HepG2 (cell line): Measurements from ENCODE around the gene RAET1E. TPM values are rescaled to one million over a fixed set of nuclear protein-coding genes. Genes with fewer than 3 reads are reported as not detected.

Experiments
- ATAC-seq: fragments of 200-7000 bp; cut with Tn5 transposase; 3 replicates; pipeline ENCODE4 v1.9.1; 2020; ENCODE audit warnings: mild to moderate bottlenecking, moderate library complexity
- BruUV-seq: library from RNA; stranded (reverse); fragments of 400-500 nt; replicated peaks from 2 replicates; lab custom pipeline; 2021; lab: Mats Ljungman, UMichigan
- CTCF ChIA-PET: fragments of 300-600 bp; formaldehyde crosslinking; extraction: SDS; loops from one replicate; lab custom pipeline; 2021; ENCODE audit warnings: low total read pairs, inconsistent platforms, low intra/inter-chr PET ratio; lab: Yijun Ruan, JAX
- POLR2A ChIA-PET: fragments of 350-600 bp; sonication (Branson Sonifier 250); formaldehyde crosslinking; loops from one replicate; lab custom pipeline; 2020; ENCODE audit warnings: antibody characterized with exemption, inconsistent platforms; lab: Yijun Ruan, JAX
- DNase-seq: peaks from one replicate; pipeline ENCODE4 v3.0.0-alpha.2; 2015; ENCODE audit warnings: low spot score
- FAIRE-seq: peaks from 3 replicates; lab custom pipeline; 2011; peaks lifted over from hg19 to GRCh38; lab: Jason Lieb, UNC
- H2AFZ ChIP-seq: one replicate; pipeline ENCODE4 v1.6.1; 2011; ENCODE audit warnings: low read length, inconsistent platforms
- H3K27ac ChIP-seq: fragments of 300-600 bp; 3 replicates; pipeline ENCODE4 v1.8.0; 2011; ENCODE audit warnings: mixed run types, mild to moderate bottlenecking, mixed read lengths, low read length, inconsistent platforms; ENCODE audit not compliant: insufficient read depth; ENCODE audit errors: extremely low read length
- H3K27me3 ChIP-seq, 2 experiments: fragments of 200-600 bp in 1 of 2; 2 replicates in 1 of 2; 3 replicates in 1 of 2; pipeline versions ENCODE4 v1.6.0 to v1.8.0; 2011; ENCODE audit warnings: low read length in 2 of 2, mild to moderate bottlenecking in 2 of 2, moderate library complexity in 2 of 2, inconsistent platforms in 1 of 2; ENCODE audit not compliant: insufficient read depth in 2 of 2, control insufficient read depth in 1 of 2
- H3K36me3 ChIP-seq, 2 experiments: fragments of 200-600 bp in 1 of 2; replicated peaks in 1 of 2; 2 replicates in 1 of 2; 3 replicates in 1 of 2; pipeline versions ENCODE4 v1.5.1 to v1.8.0; 2011; ENCODE audit warnings: low read length in 2 of 2, inconsistent platforms in 1 of 2; ENCODE audit not compliant: insufficient read depth in 2 of 2, control insufficient read depth in 1 of 2
- H3K4me1 ChIP-seq: 2 replicates; pipeline ENCODE4 v1.5.1; 2012; ENCODE audit warnings: low read length, inconsistent platforms; ENCODE audit not compliant: insufficient read depth
- H3K4me2 ChIP-seq: 2 replicates; pipeline ENCODE4 v1.6.0; 2011; ENCODE audit warnings: low read depth, low read length, inconsistent platforms
- H3K4me3 ChIP-seq, 3 experiments: fragments of 200-600 bp in 1 of 3; sonication (generic), shearing (Covaris generic) in 1 of 3; replicated peaks in 1 of 3; 2 replicates each; pipeline ENCODE4 v1.5.1; 2011 to 2016; ENCODE audit warnings: low read length in 3 of 3, inconsistent platforms in 2 of 3, low read depth in 2 of 3, mild to moderate bottlenecking in 2 of 3, control low read depth in 1 of 3, mixed read lengths in 1 of 3; ENCODE audit not compliant: insufficient read depth in 1 of 3
- H3K79me2 ChIP-seq: one replicate; pipeline ENCODE4 v1.6.1; 2011; ENCODE audit warnings: low read length, inconsistent platforms; ENCODE audit not compliant: insufficient read depth
- H3K9ac ChIP-seq: 2 replicates; pipeline ENCODE4 v1.6.0; 2011; ENCODE audit warnings: mild to moderate bottlenecking, low read depth, low read length, inconsistent platforms; ENCODE audit not compliant: insufficient read depth
- H3K9me3 ChIP-seq: 2 replicates; pipeline ENCODE4 v1.5.1; 2012; ENCODE audit warnings: mild to moderate bottlenecking, low read length
- H4K20me1 ChIP-seq: 2 replicates; pipeline ENCODE4 v1.6.0; 2011; ENCODE audit warnings: inconsistent platforms, mild to moderate bottlenecking, low read length, moderate library complexity; ENCODE audit not compliant: insufficient read depth
- AGO2 ChIP-seq: fragments of 200-400 bp; formaldehyde crosslinking; optimal IDR thresholded peaks from 2 replicates; pipeline ENCODE3; 2017; ENCODE audit warnings: mild to moderate bottlenecking, low read depth, low read length, moderate library complexity
- ELF1 ChIP-seq: sonication (generic); formaldehyde crosslinking; IDR thresholded peaks from 2 replicates; pipeline ENCODE4 v1.4.0; 2020; ENCODE audit warnings: missing genetic modification reagents
- GTF2F1 ChIP-seq: fragments of 150-350 bp; IDR thresholded peaks from 2 replicates; pipeline ENCODE4 v1.6.1; 2014; ENCODE audit warnings: low read length
- HNF4A ChIP-seq: sonication (generic); formaldehyde crosslinking; IDR thresholded peaks from 2 replicates; pipeline ENCODE4 v1.4.0; 2020; ENCODE audit warnings: missing genetic modification reagents
- MLXIP ChIP-seq: sonication (generic); formaldehyde crosslinking; IDR thresholded peaks from 2 replicates; pipeline ENCODE4 v1.9.0; 2021; ENCODE audit warnings: missing genetic modification reagents, borderline replicate concordance
- NONO ChIP-seq, 2 experiments: fragments of 450-650 bp in 1 of 2; sonication (generic) in 1 of 2; formaldehyde crosslinking in 1 of 2; IDR thresholded peaks in 1 of 2; conservative IDR thresholded peaks in 1 of 2; 2 replicates each; pipeline versions ENCODE4 v1.6.1 to v1.8.0; 2017 to 2022; ENCODE audit warnings: mild to moderate bottlenecking in 1 of 2, missing genetic modification reagents in 1 of 2, moderate library complexity in 1 of 2
- TIGD3 ChIP-seq: sonication (generic); formaldehyde crosslinking; IDR thresholded peaks from 2 replicates; pipeline ENCODE4 v1.5.1; 2020; ENCODE audit warnings: mild to moderate bottlenecking, missing genetic modification reagents, borderline replicate concordance
- ZNF205 ChIP-seq: IDR thresholded peaks from 2 replicates; pipeline ENCODE4 v1.6.1; 2018; ENCODE audit warnings: missing biosample characterization, missing genetic modification reagents
- ZNF235 ChIP-seq: sonication (generic); formaldehyde crosslinking; IDR thresholded peaks from 2 replicates; pipeline ENCODE4 v1.8.1; 2023; ENCODE audit warnings: mild to moderate bottlenecking, missing genetic modification reagents, borderline replicate concordance
- ZNF282 ChIP-seq: fragments of 450-650 bp; IDR thresholded peaks from 2 replicates; pipeline ENCODE4 v1.6.1; 2018; ENCODE audit not compliant: partially characterized antibody
- ZNF34 ChIP-seq: sonication (generic); formaldehyde crosslinking; IDR thresholded peaks from 2 replicates; pipeline ENCODE4 v1.4.0; 2020; ENCODE audit warnings: mild to moderate bottlenecking, missing genetic modification reagents, borderline replicate concordance
- ZNF792 ChIP-seq: IDR thresholded peaks from 2 replicates; pipeline ENCODE4 v1.6.1; 2016
- ZSCAN12 ChIP-seq: sonication (generic); formaldehyde crosslinking; IDR thresholded peaks from 2 replicates; pipeline ENCODE4 v1.9.0; 2021; ENCODE audit warnings: mild to moderate bottlenecking, missing genetic modification reagents
- ZSCAN22 ChIP-seq: sonication (generic); formaldehyde crosslinking; IDR thresholded peaks from 2 replicates; pipeline ENCODE4 v1.4.0; 2020; ENCODE audit warnings: mild to moderate bottlenecking, missing genetic modification reagents
- WGBS: methylation state at CpG from one replicate; pipeline ENCODE4 v1.1.6; 2017; ENCODE audit warnings: low lambda C conversion rate; 5-methylcytosine and 5-hydroxymethylcytosine counted together
- in situ Hi-C: cut with HindIII; loops from 2 replicates; pipeline ENCODE4 v1.10.0; 2017; ENCODE audit warnings: low pct_unique_long_range_greater_than_20kb; ENCODE audit not compliant: extremely low pct_ligation_motif_present
- intact Hi-C: fragments of 100-400 bp; cut with micrococcal nuclease; formaldehyde crosslinking; loops from one replicate; pipeline ENCODE4 v1.10.0; 2022; ENCODE audit not compliant: unreplicated experiment
- polyA plus RNA-seq, 8 experiments: library from polyadenylated mRNA; depleted of rRNA in 3 of 8; stranded (reverse) in 7 of 8; unstranded in 1 of 8; fragments of >200 nt; fragmentation: Illumina TruSeq in 4 of 8; extraction: Trizol in 4 of 8; gene quantifications; 2 replicates each; pipeline versions ENCODE4 v1.2.1 to v1.2.3, GENCODE V29; 2011 to 2016; ENCODE audit warnings: low read depth in 4 of 8, missing spikeins in 1 of 8, mixed read lengths in 1 of 8; ENCODE audit not compliant: insufficient read depth in 1 of 8
- total RNA-seq, 5 experiments: library from RNA; depleted of rRNA; stranded (reverse); fragments of >200 nt; fragmentation: Illumina TruSeq; extraction: Trizol; gene quantifications; 2 replicates each; pipeline ENCODE4 v1.2.3, GENCODE V29; 2016; ENCODE audit warnings: low read depth in 1 of 5
- TF ChIP-seq, protein P1 (sequence below): IDR thresholded peaks from 2 replicates; pipeline ENCODE4 v1.6.1; 2016; ENCODE audit warnings: mild to moderate bottlenecking
- TF ChIP-seq, protein P2 (sequence below): sonication (generic); formaldehyde crosslinking; conservative IDR thresholded peaks from 2 replicates; pipeline ENCODE4 v1.4.0; 2020; ENCODE audit warnings: missing genetic modification reagents

RAET1E gene
- total and polyA plus RNA-seq, 2 of the 13 experiments (the other 11 are each of a cell fraction or from before 2014, with no cell fraction given): not detected

DNA sequence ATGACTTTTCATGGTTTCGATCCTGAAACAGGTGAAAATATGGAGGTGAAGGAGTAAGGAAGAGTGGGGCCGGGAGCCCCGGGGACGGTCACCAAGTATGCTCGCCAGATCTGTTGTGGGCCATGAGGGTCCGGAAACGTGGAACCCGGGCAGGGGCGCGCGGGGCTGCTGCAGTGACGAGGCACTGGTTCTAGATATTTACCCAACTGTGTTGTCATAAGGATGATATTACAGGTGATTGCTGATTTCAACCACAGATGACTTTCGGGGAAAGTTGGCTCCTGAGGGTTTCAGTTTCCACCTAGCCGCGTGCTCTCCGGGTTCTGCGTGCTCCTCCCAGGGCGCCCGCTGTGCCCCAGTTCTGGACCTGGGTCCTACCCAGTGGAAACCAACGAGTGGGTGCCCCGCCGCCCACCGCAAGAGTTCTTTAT, 12.8 kb upstream of the RAET1E start (continued):
- TF ChIP-seq GTF2F1 (no peak), ZNF235 (CRISPR knock-in tag) (no peak), ZSCAN12 (CRISPR knock-in tag) (no peak), NONO (IDR thresholded peaks at IDR 0.05) (no peak), NONO (CRISPR knock-in tag; conservative IDR thresholded peaks at IDR 0.05) (no peak), ZNF34 (CRISPR knock-in tag) (no peak), HNF4A (no peak)

- CTCF ChIA-PET: no interaction called here
- TF ChIP-seq ELF1 (CRISPR knock-in tag) (no peak), ZNF792 (CRISPR knock-in tag) (no peak), TIGD3 (CRISPR knock-in tag) (no peak), ZNF205 (no peak), AGO2 (no peak), ZSCAN22 (CRISPR knock-in tag) (no peak), ZNF282 (no peak), MLXIP (CRISPR knock-in tag) (no peak)
- TF ChIP-seq, protein P1, sequence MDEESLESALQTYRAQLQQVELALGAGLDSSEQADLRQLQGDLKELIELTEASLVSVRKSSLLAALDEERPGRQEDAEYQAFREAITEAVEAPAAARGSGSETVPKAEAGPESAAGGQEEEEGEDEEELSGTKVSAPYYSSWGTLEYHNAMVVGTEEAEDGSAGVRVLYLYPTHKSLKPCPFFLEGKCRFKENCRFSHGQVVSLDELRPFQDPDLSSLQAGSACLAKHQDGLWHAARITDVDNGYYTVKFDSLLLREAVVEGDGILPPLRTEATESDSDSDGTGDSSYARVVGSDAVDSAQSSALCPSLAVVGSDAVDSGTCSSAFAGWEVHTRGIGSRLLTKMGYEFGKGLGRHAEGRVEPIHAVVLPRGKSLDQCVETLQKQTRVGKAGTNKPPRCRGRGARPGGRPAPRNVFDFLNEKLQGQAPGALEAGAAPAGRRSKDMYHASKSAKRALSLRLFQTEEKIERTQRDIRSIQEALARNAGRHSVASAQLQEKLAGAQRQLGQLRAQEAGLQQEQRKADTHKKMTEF (CRISPR knock-in tag): no peak
- TF ChIP-seq, protein P2, sequence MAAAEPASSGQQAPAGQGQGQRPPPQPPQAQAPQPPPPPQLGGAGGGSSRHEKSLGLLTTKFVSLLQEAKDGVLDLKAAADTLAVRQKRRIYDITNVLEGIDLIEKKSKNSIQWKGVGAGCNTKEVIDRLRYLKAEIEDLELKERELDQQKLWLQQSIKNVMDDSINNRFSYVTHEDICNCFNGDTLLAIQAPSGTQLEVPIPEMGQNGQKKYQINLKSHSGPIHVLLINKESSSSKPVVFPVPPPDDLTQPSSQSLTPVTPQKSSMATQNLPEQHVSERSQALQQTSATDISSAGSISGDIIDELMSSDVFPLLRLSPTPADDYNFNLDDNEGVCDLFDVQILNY (CRISPR knock-in tag): no peak
Observed at GRCh38 chr6:149909701-149910470, 12.0 kb upstream of the RAET1E start.

More at GRCh38 chr6:149909701-149910470, 12.0 kb upstream of the RAET1E start:
- Histone ChIP-seq H4K20me1 (no peaks in the 10 kb centered on the region), H2AFZ (no peak overlapping the region), H3K9me3 (peaks cover 12% of the 10 kb centered on the region), H3K4me1 (peaks cover 1% of the 10 kb centered on the region; the same call in 1 of the 2 replicates), H3K27me3 (peaks cover 7 to 33% of the 10 kb centered on the region in 2 experiments; a peak in 3 of 5 replicates), H3K4me3 (no peak overlapping the region), H3K36me3 (no peaks in the 10 kb centered on the region), H3K9ac (no peak overlapping the region), H3K4me2 (no peak overlapping the region), H3K27ac (no peak overlapping the region), H3K79me2 (no peaks in the 10 kb centered on the region)
- DNase-seq: no peak
- intact Hi-C loops (no loop called here), in situ Hi-C loops (no loop called here)
- ATAC-seq: no peak
- no peak for FAIRE-seq
- BruUV-seq: no TSS peak
- 16% methylated on average over 9 of the region's 9 CpGs for WGBS
- POLR2A ChIA-PET: no interaction called here
